Measurements from ENCODE around the gene SNCB.

Gene SNCB

DNA sequence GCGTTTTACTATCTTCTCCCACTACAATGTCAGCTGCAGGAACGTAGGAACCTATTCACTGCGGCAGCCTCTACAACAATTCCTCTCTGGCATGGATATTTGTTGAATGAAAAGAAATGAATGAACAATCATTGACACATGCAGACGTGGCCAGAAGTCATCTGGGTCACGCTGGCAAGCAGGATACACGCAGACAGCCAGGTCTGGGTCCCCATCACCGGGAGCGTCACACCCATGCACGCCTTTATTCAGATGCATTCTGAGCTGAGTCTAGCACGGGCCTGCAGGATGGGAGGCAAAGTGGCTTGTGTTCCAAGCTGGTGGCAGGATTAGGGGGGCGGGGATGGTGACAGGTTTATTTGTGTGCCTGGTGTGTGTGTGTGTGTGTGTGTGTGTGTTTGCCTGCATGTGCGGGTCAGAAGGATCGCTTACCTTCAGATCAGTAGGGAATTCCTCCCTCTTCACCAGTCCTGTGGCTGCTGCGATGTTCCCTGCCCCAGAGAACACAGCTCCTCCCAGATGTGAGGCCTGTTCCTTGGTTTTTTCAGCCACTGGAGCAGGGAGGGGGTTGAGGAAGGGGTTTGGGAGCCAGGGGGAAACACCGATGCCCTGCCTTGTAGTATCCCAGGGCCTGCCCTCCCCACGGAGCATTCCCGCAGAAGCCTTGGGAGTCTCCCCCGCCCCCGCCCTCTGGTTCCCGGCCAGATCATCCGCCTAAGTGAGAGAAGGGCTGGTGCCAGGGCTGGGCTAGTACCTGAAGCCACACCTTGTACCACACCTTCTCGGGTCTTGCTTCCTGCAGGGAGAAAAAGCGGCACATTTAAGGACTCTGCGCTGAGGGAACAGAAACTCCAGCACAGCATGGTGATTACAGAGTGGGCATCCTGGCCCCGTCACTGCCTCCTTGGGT lies 4.1 kb downstream of the SNCB start:
- Histone ChIP-seq H3K27ac (replicated peaks) (no peak overlapping the region), H3K4me3 (replicated peaks; ENCODE audit: insufficient read depth, low read length) (no peak overlapping the region), H3K27me3 (ENCODE audit: insufficient read depth, poor library complexity, severe bottlenecking) (peaks cover 51% of the 10 kb centered on the region)
- no peak for DNase-seq (ENCODE audit: low read depth in 1 of 2, low spot score in 1 of 2)
- TF ChIP-seq, protein P1, sequence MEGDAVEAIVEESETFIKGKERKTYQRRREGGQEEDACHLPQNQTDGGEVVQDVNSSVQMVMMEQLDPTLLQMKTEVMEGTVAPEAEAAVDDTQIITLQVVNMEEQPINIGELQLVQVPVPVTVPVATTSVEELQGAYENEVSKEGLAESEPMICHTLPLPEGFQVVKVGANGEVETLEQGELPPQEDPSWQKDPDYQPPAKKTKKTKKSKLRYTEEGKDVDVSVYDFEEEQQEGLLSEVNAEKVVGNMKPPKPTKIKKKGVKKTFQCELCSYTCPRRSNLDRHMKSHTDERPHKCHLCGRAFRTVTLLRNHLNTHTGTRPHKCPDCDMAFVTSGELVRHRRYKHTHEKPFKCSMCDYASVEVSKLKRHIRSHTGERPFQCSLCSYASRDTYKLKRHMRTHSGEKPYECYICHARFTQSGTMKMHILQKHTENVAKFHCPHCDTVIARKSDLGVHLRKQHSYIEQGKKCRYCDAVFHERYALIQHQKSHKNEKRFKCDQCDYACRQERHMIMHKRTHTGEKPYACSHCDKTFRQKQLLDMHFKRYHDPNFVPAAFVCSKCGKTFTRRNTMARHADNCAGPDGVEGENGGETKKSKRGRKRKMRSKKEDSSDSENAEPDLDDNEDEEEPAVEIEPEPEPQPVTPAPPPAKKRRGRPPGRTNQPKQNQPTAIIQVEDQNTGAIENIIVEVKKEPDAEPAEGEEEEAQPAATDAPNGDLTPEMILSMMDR (IDR thresholded peaks at IDR 0.05; ENCODE audit: insufficient read depth, low read length), result no peak
- no peak for TF ChIP-seq GABPA (IDR thresholded peaks at IDR 0.05; ENCODE audit: low read depth)
- TF ChIP-seq, protein P2, sequence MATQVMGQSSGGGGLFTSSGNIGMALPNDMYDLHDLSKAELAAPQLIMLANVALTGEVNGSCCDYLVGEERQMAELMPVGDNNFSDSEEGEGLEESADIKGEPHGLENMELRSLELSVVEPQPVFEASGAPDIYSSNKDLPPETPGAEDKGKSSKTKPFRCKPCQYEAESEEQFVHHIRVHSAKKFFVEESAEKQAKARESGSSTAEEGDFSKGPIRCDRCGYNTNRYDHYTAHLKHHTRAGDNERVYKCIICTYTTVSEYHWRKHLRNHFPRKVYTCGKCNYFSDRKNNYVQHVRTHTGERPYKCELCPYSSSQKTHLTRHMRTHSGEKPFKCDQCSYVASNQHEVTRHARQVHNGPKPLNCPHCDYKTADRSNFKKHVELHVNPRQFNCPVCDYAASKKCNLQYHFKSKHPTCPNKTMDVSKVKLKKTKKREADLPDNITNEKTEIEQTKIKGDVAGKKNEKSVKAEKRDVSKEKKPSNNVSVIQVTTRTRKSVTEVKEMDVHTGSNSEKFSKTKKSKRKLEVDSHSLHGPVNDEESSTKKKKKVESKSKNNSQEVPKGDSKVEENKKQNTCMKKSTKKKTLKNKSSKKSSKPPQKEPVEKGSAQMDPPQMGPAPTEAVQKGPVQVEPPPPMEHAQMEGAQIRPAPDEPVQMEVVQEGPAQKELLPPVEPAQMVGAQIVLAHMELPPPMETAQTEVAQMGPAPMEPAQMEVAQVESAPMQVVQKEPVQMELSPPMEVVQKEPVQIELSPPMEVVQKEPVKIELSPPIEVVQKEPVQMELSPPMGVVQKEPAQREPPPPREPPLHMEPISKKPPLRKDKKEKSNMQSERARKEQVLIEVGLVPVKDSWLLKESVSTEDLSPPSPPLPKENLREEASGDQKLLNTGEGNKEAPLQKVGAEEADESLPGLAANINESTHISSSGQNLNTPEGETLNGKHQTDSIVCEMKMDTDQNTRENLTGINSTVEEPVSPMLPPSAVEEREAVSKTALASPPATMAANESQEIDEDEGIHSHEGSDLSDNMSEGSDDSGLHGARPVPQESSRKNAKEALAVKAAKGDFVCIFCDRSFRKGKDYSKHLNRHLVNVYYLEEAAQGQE (IDR thresholded peaks at IDR 0.05; ENCODE audit: insufficient replicate concordance, low read depth), result no peak
- TF ChIP-seq SPI1 (IDR thresholded peaks at IDR 0.05; ENCODE audit: borderline replicate concordance, low read depth), result no peak
- no peak for TF ChIP-seq POLR2AphosphoS5 (IDR thresholded peaks at IDR 0.05; ENCODE audit: low read depth)

DNA sequence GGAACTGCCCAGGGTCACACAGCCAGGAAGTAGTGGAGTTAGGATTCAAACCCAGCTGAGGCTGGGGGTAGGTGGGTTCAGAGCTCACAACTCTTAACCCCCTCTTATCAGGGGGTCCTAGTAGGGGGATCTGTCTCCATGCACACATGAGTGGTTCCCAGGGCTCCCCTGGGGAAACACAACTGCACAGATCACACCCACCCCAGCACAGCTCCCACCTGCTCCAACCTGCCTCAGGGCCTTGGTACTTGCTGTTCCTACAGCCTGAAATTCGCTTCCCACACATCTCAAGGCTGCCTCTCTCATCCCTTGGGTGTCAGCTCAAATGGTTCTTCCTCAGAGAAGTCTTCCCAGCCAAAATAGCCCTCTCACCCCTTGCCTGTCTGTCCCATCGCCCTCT lies 4.8 kb downstream of the SNCB start:
- TF ChIP-seq, protein P2 (IDR thresholded peaks at IDR 0.05; ENCODE audit: insufficient replicate concordance, low read depth), result no peak
- TF ChIP-seq GABPA (IDR thresholded peaks at IDR 0.05; ENCODE audit: low read depth) (no peak), SPI1 (IDR thresholded peaks at IDR 0.05; ENCODE audit: borderline replicate concordance, low read depth) (no peak), POLR2AphosphoS5 (IDR thresholded peaks at IDR 0.05; ENCODE audit: low read depth) (no peak)
- TF ChIP-seq, protein P1 (IDR thresholded peaks at IDR 0.05; ENCODE audit: insufficient read depth, low read length), result no peak

DNA sequence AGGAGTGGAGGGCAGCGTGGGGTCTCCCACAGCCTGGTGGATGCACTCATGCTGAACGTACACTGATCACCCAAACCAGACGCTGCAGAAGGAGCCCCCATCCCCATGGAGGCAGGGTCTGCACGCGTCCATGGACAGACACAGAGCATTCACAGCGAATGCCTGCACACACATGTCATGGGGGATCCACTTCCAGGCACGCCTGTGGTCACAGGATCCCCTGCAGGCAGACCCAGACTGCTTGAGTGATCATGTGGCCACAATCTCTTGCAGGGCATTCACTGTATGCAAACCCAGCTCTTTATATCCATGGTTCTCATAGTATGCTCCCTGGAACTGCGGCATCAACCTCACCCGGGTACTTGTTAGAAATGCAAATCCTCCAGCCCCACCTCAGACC lies 5.4 kb downstream of the SNCB start:
- Histone ChIP-seq H3K27me3 (ENCODE audit: insufficient read depth, poor library complexity, severe bottlenecking) (peaks cover 53% of the 10 kb centered on the region), H3K27ac (replicated peaks) (no peak overlapping the region), H3K4me3 (replicated peaks; ENCODE audit: insufficient read depth, low read length) (no peak overlapping the region)
- TF ChIP-seq, protein P2 (IDR thresholded peaks at IDR 0.05; ENCODE audit: insufficient replicate concordance, low read depth), result no peak
- no peak for TF ChIP-seq POLR2AphosphoS5 (IDR thresholded peaks at IDR 0.05; ENCODE audit: low read depth)
- TF ChIP-seq, protein P1 (IDR thresholded peaks at IDR 0.05; ENCODE audit: insufficient read depth, low read length), result no peak
- no peak for TF ChIP-seq GABPA (IDR thresholded peaks at IDR 0.05; ENCODE audit: low read depth)
- TF ChIP-seq SPI1 (IDR thresholded peaks at IDR 0.05; ENCODE audit: borderline replicate concordance, low read depth), result no peak
- DNase-seq (ENCODE audit: low read depth in 1 of 2, low spot score in 1 of 2), result no peak

More for the DNA sequence above, 4.8 kb downstream of the SNCB start:
- Histone ChIP-seq H3K27ac (replicated peaks) (no peak overlapping the region), H3K4me3 (replicated peaks; ENCODE audit: insufficient read depth, low read length) (no peak overlapping the region), H3K27me3 (ENCODE audit: insufficient read depth, poor library complexity, severe bottlenecking) (peaks cover 51% of the 10 kb centered on the region)
- no peak for DNase-seq (ENCODE audit: low read depth in 1 of 2, low spot score in 1 of 2)
